H1 (cell line): Measurements from ENCODE around the gene CDC27. TPM values are rescaled to one million over a fixed set of nuclear protein-coding genes. Genes with fewer than 3 reads are reported as not detected.

Experiments
- CTCF ChIA-PET: fragments of 300-600 bp; sonication (Branson Sonifier 250); formaldehyde crosslinking; loops from one replicate; lab custom pipeline; 2021; ENCODE audit not compliant: partially characterized antibody; lab: Charles Lee
- POLR2A ChIA-PET: fragments of 300-600 bp; sonication (Branson Sonifier 250); formaldehyde crosslinking; loops from one replicate; lab custom pipeline; 2021; ENCODE audit warnings: inconsistent platforms; ENCODE audit not compliant: partially characterized antibody; lab: Charles Lee
- DNase-seq, 2 experiments: peaks; one replicate each; pipeline versions ENCODE4 v3.0.0 to v3.0.0-alpha.2; 2010 to 2022; ENCODE audit warnings: low spot score in 2 of 2, low read depth in 1 of 2, mixed read lengths in 1 of 2
- FAIRE-seq: peaks from 2 replicates; lab custom pipeline; 2011; peaks lifted over from hg19 to GRCh38; lab: Jason Lieb, UNC
- H2AFZ ChIP-seq: 2 replicates; pipeline ENCODE4 v1.8.1; 2012; ENCODE audit warnings: low read length, inconsistent platforms
- H2AK5ac ChIP-seq: 2 replicates; pipeline ENCODE4 v1.6.1; 2013; ENCODE audit warnings: low read depth, low read length
- H2BK120ac ChIP-seq: replicated peaks from 2 replicates; pipeline ENCODE3; 2013; ENCODE audit warnings: low read depth, low read length, inconsistent platforms
- H2BK12ac ChIP-seq: 2 replicates; pipeline ENCODE4 v1.6.1; 2013; ENCODE audit warnings: low read depth, low read length
- H2BK15ac ChIP-seq: 2 replicates; pipeline ENCODE4 v1.6.1; 2013; ENCODE audit warnings: low read length
- H2BK20ac ChIP-seq: 2 replicates; pipeline ENCODE4 v1.6.1; 2013; ENCODE audit warnings: low read length
- H2BK5ac ChIP-seq: 2 replicates; pipeline ENCODE4 v1.6.1; 2013; ENCODE audit warnings: low read depth, low read length
- H3K14ac ChIP-seq: 2 replicates; pipeline ENCODE4 v1.6.1; 2013; ENCODE audit warnings: inconsistent platforms; ENCODE audit not compliant: insufficient read length
- H3K18ac ChIP-seq: 2 replicates; pipeline ENCODE4 v1.6.1; 2013; ENCODE audit warnings: low read length; ENCODE audit errors: extremely low read depth
- H3K23ac ChIP-seq: 2 replicates; pipeline ENCODE4 v1.6.1; 2013; ENCODE audit warnings: inconsistent platforms; ENCODE audit not compliant: insufficient read length
- H3K23me2 ChIP-seq: 2 replicates; pipeline ENCODE4 v1.6.1; 2013; ENCODE audit warnings: low read depth, low read length
- H3K27ac ChIP-seq: 2 replicates; pipeline ENCODE4 v1.6.1; 2011; ENCODE audit warnings: low read depth, low read length, inconsistent platforms
- H3K27me3 ChIP-seq, 4 experiments: replicated peaks in 1 of 4; 1 replicate in 1 of 4; 2 replicates in 3 of 4; pipeline versions ENCODE4 v1.6.1 to v1.8.1; 2011 to 2013; ENCODE audit warnings: low read length in 3 of 4, mild to moderate bottlenecking in 3 of 4, inconsistent platforms in 2 of 4, mixed read lengths in 2 of 4, moderate library complexity in 1 of 4; ENCODE audit not compliant: control insufficient read depth in 3 of 4, insufficient read depth in 3 of 4; ENCODE audit errors: extremely low read depth in 1 of 4
- H3K36me3 ChIP-seq, 4 experiments: 2 replicates each; pipeline versions ENCODE4 v1.6.1 to v1.8.1; 2011 to 2013; ENCODE audit warnings: mild to moderate bottlenecking in 4 of 4, low read length in 3 of 4, moderate library complexity in 2 of 4, control low read depth in 1 of 4, inconsistent platforms in 1 of 4; ENCODE audit not compliant: insufficient read depth in 4 of 4, control insufficient read depth in 2 of 4
- H3K4ac ChIP-seq: replicated peaks from 2 replicates; pipeline ENCODE3; 2013; ENCODE audit warnings: low read length, low read depth, mixed read lengths, inconsistent platforms; ENCODE audit not compliant: insufficient read length
- H3K4me1 ChIP-seq, 4 experiments: replicated peaks in 1 of 4; 1 replicate in 1 of 4; 2 replicates in 3 of 4; pipeline versions ENCODE4 v1.6.1 to v1.8.1; 2011 to 2013; ENCODE audit warnings: low read length in 3 of 4, inconsistent platforms in 2 of 4, mixed read lengths in 1 of 4; ENCODE audit not compliant: insufficient read depth in 4 of 4, control insufficient read depth in 3 of 4
- H3K4me2 ChIP-seq, 2 experiments: 2 replicates each; pipeline versions ENCODE4 v1.6.1 to v1.8.1; 2011 to 2013; ENCODE audit warnings: low read depth in 2 of 2, low read length in 2 of 2, control low read depth in 1 of 2, inconsistent platforms in 1 of 2, mild to moderate bottlenecking in 1 of 2; ENCODE audit not compliant: insufficient read depth in 1 of 2
- H3K4me3 ChIP-seq, 4 experiments: fragments of 200-600, 300-600 bp in 1 of 4; sonication (generic), shearing (Covaris generic), sonication (Bioruptor Twin) in 1 of 4; 2 replicates each; pipeline versions ENCODE4 v1.5.1 to v1.8.1; 2011 to 2016; ENCODE audit warnings: low read length in 4 of 4, low read depth in 3 of 4, control low read depth in 2 of 4, inconsistent platforms in 2 of 4, mild to moderate bottlenecking in 2 of 4, mixed read lengths in 1 of 4, moderate library complexity in 1 of 4; ENCODE audit not compliant: insufficient read depth in 2 of 4; ENCODE audit errors: extremely low read depth in 1 of 4
- H3K56ac ChIP-seq: replicated peaks from 2 replicates; pipeline ENCODE3; 2013; ENCODE audit warnings: low read depth, mild to moderate bottlenecking, mixed read lengths, low read length, inconsistent platforms; ENCODE audit not compliant: insufficient read length
- H3K79me1 ChIP-seq: 2 replicates; pipeline ENCODE4 v1.6.1; 2013; ENCODE audit warnings: low read depth, low read length, control low read depth
- H3K79me2 ChIP-seq, 2 experiments: 2 replicates each; pipeline versions ENCODE4 v1.6.1 to v1.8.1; 2012 to 2013; ENCODE audit warnings: low read length in 2 of 2, mild to moderate bottlenecking in 2 of 2, inconsistent platforms in 1 of 2; ENCODE audit not compliant: insufficient read depth in 2 of 2, control insufficient read depth in 1 of 2
- H3K9ac ChIP-seq, 4 experiments: replicated peaks in 1 of 4; 1 replicate in 1 of 4; 2 replicates in 3 of 4; pipeline versions ENCODE4 v1.6.1 to v1.8.1; 2011 to 2013; ENCODE audit warnings: low read depth in 3 of 4, low read length in 3 of 4, control low read depth in 2 of 4, mild to moderate bottlenecking in 2 of 4, moderate library complexity in 2 of 4, inconsistent platforms in 1 of 4; ENCODE audit errors: extremely low read depth in 1 of 4
- H3K9me3 ChIP-seq, 2 experiments: 2 replicates each; pipeline versions ENCODE4 v1.6.1 to v1.8.1; 2012 to 2013; ENCODE audit warnings: mild to moderate bottlenecking in 2 of 2, moderate library complexity in 2 of 2, control low read depth in 1 of 2, inconsistent platforms in 1 of 2, low read depth in 1 of 2, low read length in 1 of 2, mixed read lengths in 1 of 2; ENCODE audit not compliant: insufficient read depth in 2 of 2
- H4K20me1 ChIP-seq, 2 experiments: replicated peaks in 1 of 2; 2 replicates each; pipeline versions ENCODE3 to v1.8.1; 2011 to 2013; ENCODE audit warnings: inconsistent platforms in 2 of 2, low read length in 2 of 2, mild to moderate bottlenecking in 1 of 2; ENCODE audit not compliant: insufficient read depth in 2 of 2, control insufficient read depth in 1 of 2
- H4K5ac ChIP-seq: 2 replicates; pipeline ENCODE4 v1.6.1; 2013; ENCODE audit warnings: low read length, low read depth, mixed read lengths, inconsistent platforms; ENCODE audit not compliant: insufficient read length
- H4K8ac ChIP-seq: 2 replicates; pipeline ENCODE4 v1.8.0; 2013; ENCODE audit warnings: mild to moderate bottlenecking, moderate library complexity, low read length, inconsistent platforms; ENCODE audit not compliant: insufficient read depth; ENCODE audit errors: extremely low read depth
- H4K91ac ChIP-seq: replicated peaks from 2 replicates; pipeline ENCODE3; 2013; ENCODE audit warnings: low read length, mixed read lengths, inconsistent platforms; ENCODE audit not compliant: insufficient read length
- BACH1 ChIP-seq: IDR thresholded peaks from 2 replicates; pipeline ENCODE4 v1.6.1; 2012; ENCODE audit warnings: low read length, improper control_type of control experiment
- PHF8 ChIP-seq: fragments of 200-600 bp; sonication (generic); conservative IDR thresholded peaks from 2 replicates; pipeline ENCODE4 v1.7.1; 2012; ENCODE audit warnings: low read depth, mild to moderate bottlenecking, inconsistent platforms, low read length, moderate library complexity
- POU5F1 ChIP-seq: IDR thresholded peaks from 2 replicates; pipeline ENCODE4 v1.6.1; 2011; ENCODE audit warnings: low read depth, mild to moderate bottlenecking, low read length, moderate library complexity
- RXRA ChIP-seq: IDR thresholded peaks from 2 replicates; pipeline ENCODE4 v1.6.1; 2011; ENCODE audit warnings: low read depth, mild to moderate bottlenecking, low read length, moderate library complexity; ENCODE audit not compliant: insufficient read depth
- SIN3A ChIP-seq, 2 experiments: IDR thresholded peaks in 1 of 2; conservative IDR thresholded peaks in 1 of 2; 2 replicates each; pipeline ENCODE4 v1.6.1; 2011 to 2012; ENCODE audit warnings: low read length in 2 of 2, improper control_type of control experiment in 1 of 2, low read depth in 1 of 2, mild to moderate bottlenecking in 1 of 2
- SIRT6 ChIP-seq: IDR thresholded peaks from one replicate; pipeline ENCODE4 v1.7.1; 2012; ENCODE audit warnings: low read length, inconsistent platforms
- SRF ChIP-seq: IDR thresholded peaks from 2 replicates; pipeline ENCODE4 v1.6.1; 2011; ENCODE audit warnings: mild to moderate bottlenecking, low read depth, low read length, moderate library complexity
- TAF7 ChIP-seq: optimal IDR thresholded peaks from 2 replicates; pipeline ENCODE3; 2011; ENCODE audit warnings: low read depth, mild to moderate bottlenecking, inconsistent platforms, low read length, moderate library complexity, borderline replicate concordance
- YY1 ChIP-seq: IDR thresholded peaks from 2 replicates; pipeline ENCODE4 v1.6.1; 2011; ENCODE audit warnings: low read depth, mild to moderate bottlenecking, low read length
- WGBS, 2 experiments: shearing (Covaris generic) in 1 of 2; methylation state at CpG; one replicate each; pipeline versions ENCODE4 v1.1.6 to v1.1.7; 2013 to 2015; ENCODE audit warnings: low lambda C conversion rate in 2 of 2, mixed read lengths in 2 of 2, inconsistent platforms in 1 of 2, low coverage in 1 of 2, missing lambda C conversion rate in 1 of 2; ENCODE audit not compliant: insufficient replicate concordance in 2 of 2, insufficient coverage in 1 of 2, insufficient read length in 1 of 2; ENCODE audit errors: extremely low coverage in 1 of 2, missing lambda C conversion rate in 1 of 2; 5-methylcytosine and 5-hydroxymethylcytosine counted together
- polyA plus RNA-seq, 7 experiments: library from polyadenylated mRNA; depleted of rRNA in 3 of 7; stranded (reverse) in 5 of 7; unstranded in 2 of 7; fragments of >200 nt in 5 of 7; fragments of 200-250 nt in 2 of 7; gene quantifications; 1 replicate in 5 of 7; 2 replicates in 1 of 7; 4 replicates in 1 of 7; pipeline versions ENCODE4 v1.2.1 to v1.2.3, GENCODE V29; 2011 to 2013; ENCODE audit warnings: missing spikeins in 2 of 7, mixed read lengths in 2 of 7
- total RNA-seq: library from RNA; stranded (reverse); fragmentation: NEBNext Ultra II Directional; extraction: Animal tissue kit (Norgen Biotek cat#: 25700); gene quantifications from 2 replicates; pipeline ENCODE4 v1.2.1, GENCODE V29; 2021
- TF ChIP-seq, protein P1 (sequence below), 3 experiments: IDR thresholded peaks; 1 replicate in 2 of 3; 2 replicates in 1 of 3; pipeline versions ENCODE4 v1.5.1 to v1.6.1; 2011; ENCODE audit warnings: low read length in 3 of 3, mild to moderate bottlenecking in 3 of 3, inconsistent platforms in 2 of 3, low read depth in 1 of 3, moderate library complexity in 1 of 3; ENCODE audit not compliant: insufficient read depth in 1 of 3; ENCODE audit errors: control extremely low read depth in 1 of 3
- TF ChIP-seq, protein P2 (sequence below): IDR thresholded peaks from 2 replicates; pipeline ENCODE4 v1.6.1; 2012; ENCODE audit warnings: inconsistent platforms

CDC27 gene
- total and polyA plus RNA-seq, 2 of the 8 experiments (the other 6 are each of a cell fraction or from before 2014, with no cell fraction given), result 41.9 to 87.5 TPM

DNA sequence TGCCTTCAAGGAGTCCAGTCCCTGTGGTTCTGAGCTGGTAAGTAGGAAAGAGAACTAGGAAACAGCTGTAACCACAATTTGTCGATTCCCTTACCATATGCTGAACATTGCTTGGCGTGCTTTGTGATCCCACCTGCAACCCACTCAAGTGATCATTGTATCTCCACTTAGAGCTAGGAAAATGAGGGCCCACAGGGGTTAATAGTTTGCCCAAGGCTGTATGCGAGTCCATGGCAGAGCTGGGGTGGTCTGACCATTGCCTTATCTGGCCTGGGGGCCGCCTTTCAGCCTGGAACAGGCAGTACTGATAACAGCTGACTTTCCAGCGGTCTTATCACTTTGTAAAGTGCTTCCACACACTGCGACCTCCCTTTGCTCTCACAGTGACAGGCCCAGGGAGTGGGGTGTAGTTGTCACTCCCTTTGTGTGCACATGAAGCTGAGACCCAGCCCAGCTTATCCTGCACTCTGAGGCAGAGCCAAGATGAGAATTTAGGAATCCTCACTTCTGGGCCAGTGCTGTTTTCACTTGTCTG, 29.9 kb upstream of the CDC27 start:
- Histone ChIP-seq H3K79me1 (no peaks in the 10 kb centered on the region), H4K91ac (no peak overlapping the region), H2BK12ac (no peak overlapping the region), H4K5ac (no peak overlapping the region), H2BK5ac (no peak overlapping the region), H4K20me1 (no peaks in the 10 kb centered on the region), H2AFZ (no peak overlapping the region), H3K23me2 (no peaks in the 10 kb centered on the region), H3K23ac (no peak overlapping the region), H3K27me3 (peaks cover 0 to 1% (median 0%) of the 10 kb centered on the region in 4 experiments; a peak in 1 of 7 replicates), H3K79me2 (no peaks in the 10 kb centered on the region), H3K4me3 (no peak overlapping the region), H3K27ac (no peak overlapping the region), H3K9me3 (peaks cover 0 to 3% of the 10 kb centered on the region in 2 experiments; a peak in 1 of 4 replicates), H2AK5ac (no peak overlapping the region), H3K4ac (no peak overlapping the region), H3K36me3 (no peaks in the 10 kb centered on the region), H3K4me1 (peaks cover 0 to 7% (median 4%) of the 10 kb centered on the region in 4 experiments; a peak in 6 of 7 replicates), H2BK20ac (no peak overlapping the region), H3K9ac (no peak overlapping the region), H4K8ac (no peak overlapping the region; the same call in 1 of the 2 replicates), H3K18ac (no peak overlapping the region), H2BK120ac (no peak overlapping the region), H3K56ac (no peak overlapping the region), H2BK15ac (no peak overlapping the region), H3K14ac (no peak overlapping the region), H3K4me2 (no peak overlapping the region)
- FAIRE-seq, result no peak
- POLR2A ChIA-PET, result no interaction called here
- CTCF ChIA-PET, result interaction anchor here (1.3 to 4.2 kb wide), 4 partner anchors 11 to 399 kb away, joined by 3 to 24 read pairs (median 6); no protein-coding TSS in a partner anchor
- 85% methylated on average over 6 of the region's 6 CpGs; no CpG with 5 or more reads in 1 of the 2 experiments for WGBS, 2 experiments
- DNase-seq, result no peak
- TF ChIP-seq SIN3A (conservative IDR thresholded peaks at IDR 0.05 in 1 of 2, IDR thresholded peaks at IDR 0.05 in 1 of 2; ENCODE audit: low read depth in 1 of 2, low read length in 2 of 2) (no peak), SRF (no peak), RXRA (no peak), POU5F1 (no peak), PHF8 (no peak), BACH1 (no peak), SIRT6 (no peak), YY1 (no peak), TAF7 (no peak)
- TF ChIP-seq, protein P1, sequence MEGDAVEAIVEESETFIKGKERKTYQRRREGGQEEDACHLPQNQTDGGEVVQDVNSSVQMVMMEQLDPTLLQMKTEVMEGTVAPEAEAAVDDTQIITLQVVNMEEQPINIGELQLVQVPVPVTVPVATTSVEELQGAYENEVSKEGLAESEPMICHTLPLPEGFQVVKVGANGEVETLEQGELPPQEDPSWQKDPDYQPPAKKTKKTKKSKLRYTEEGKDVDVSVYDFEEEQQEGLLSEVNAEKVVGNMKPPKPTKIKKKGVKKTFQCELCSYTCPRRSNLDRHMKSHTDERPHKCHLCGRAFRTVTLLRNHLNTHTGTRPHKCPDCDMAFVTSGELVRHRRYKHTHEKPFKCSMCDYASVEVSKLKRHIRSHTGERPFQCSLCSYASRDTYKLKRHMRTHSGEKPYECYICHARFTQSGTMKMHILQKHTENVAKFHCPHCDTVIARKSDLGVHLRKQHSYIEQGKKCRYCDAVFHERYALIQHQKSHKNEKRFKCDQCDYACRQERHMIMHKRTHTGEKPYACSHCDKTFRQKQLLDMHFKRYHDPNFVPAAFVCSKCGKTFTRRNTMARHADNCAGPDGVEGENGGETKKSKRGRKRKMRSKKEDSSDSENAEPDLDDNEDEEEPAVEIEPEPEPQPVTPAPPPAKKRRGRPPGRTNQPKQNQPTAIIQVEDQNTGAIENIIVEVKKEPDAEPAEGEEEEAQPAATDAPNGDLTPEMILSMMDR (IDR thresholded peaks at IDR 0.05; ENCODE audit: control extremely low read depth in 1 of 3, insufficient read depth in 1 of 3, low read depth in 1 of 3, low read length in 3 of 3), result no peak
- TF ChIP-seq, protein P2, sequence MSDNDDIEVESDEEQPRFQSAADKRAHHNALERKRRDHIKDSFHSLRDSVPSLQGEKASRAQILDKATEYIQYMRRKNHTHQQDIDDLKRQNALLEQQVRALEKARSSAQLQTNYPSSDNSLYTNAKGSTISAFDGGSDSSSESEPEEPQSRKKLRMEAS, result no peak
